HG02973 (cell line): ENCODE data around the gene DDX3X.
A peak's percentile ranks its signal among the peaks of the same experiment; 100 is the strongest.
"Not testable (repeated sequence)": the region's sequence is repeated elsewhere in the genome, so short reads cannot be mapped to it uniquely, and the experiment has no call there.

Experiments
- ATAC-seq: cut with Tn5 transposase; IDR thresholded peaks from one replicate; pipeline ENCODE4 v1.9.1; 2021; ENCODE audit warnings: moderate library complexity; ENCODE audit not compliant: unreplicated experiment

The DDX3X gene

GRCh38 chrX:41333744-41334362 lies at the start of gene DDX3X:
Gene DDX3X, plus strand, starts transcription at chrX:41334162. Its CDS starts 91 bp downstream, at chrX:41334253.
- ATAC-seq, result peak; percentile 43

- not testable (repeated sequence) for ATAC-seq
Measured at GRCh38 chrX:41285928-41286327, 48.0 kb upstream of the DDX3X start.

- ATAC-seq, result no peak
Measured at GRCh38 chrX:41288641-41289040, 45.3 kb upstream of the DDX3X start.

- no peak for ATAC-seq
Measured at GRCh38 chrX:41289095-41289494, 44.9 kb upstream of the DDX3X start.

- ATAC-seq, result no peak
Measured at GRCh38 chrX:41291309-41291708, 42.7 kb upstream of the DDX3X start.

GRCh38 chrX:41293269-41293668 lies 40.7 kb upstream of the DDX3X start:
- ATAC-seq, result no peak

- ATAC-seq, result no peak
Measured at GRCh38 chrX:41300758-41301437, 33.1 kb upstream of the DDX3X start.

GRCh38 chrX:41301438-41301824 lies 32.5 kb upstream of the DDX3X start:
- ATAC-seq, result no peak

- ATAC-seq, result no peak
Measured at GRCh38 chrX:41302370-41302769, 31.6 kb upstream of the DDX3X start.

GRCh38 chrX:41303013-41303412 lies 30.9 kb upstream of the DDX3X start:
- ATAC-seq, result no peak

GRCh38 chrX:41304178-41304577 lies 29.8 kb upstream of the DDX3X start:
- ATAC-seq, result no peak

- no peak for ATAC-seq
Measured at GRCh38 chrX:41308884-41309647, 24.9 kb upstream of the DDX3X start.

GRCh38 chrX:41312786-41313185 lies 21.2 kb upstream of the DDX3X start:
- no peak for ATAC-seq

- ATAC-seq, result no peak
Measured at GRCh38 chrX:41313419-41313818, 20.5 kb upstream of the DDX3X start.

- ATAC-seq, result no peak
Measured at GRCh38 chrX:41314204-41314603, 19.8 kb upstream of the DDX3X start.

GRCh38 chrX:41314881-41315280 lies 19.1 kb upstream of the DDX3X start:
- ATAC-seq, result no peak

GRCh38 chrX:41316266-41316665 lies 17.7 kb upstream of the DDX3X start:
- ATAC-seq, result not testable (repeated sequence)

GRCh38 chrX:41317477-41318208 lies 16.3 kb upstream of the DDX3X start:
- ATAC-seq, result no peak

- ATAC-seq, result no peak
Measured at GRCh38 chrX:41320393-41320792, 13.6 kb upstream of the DDX3X start.

GRCh38 chrX:41322821-41323603 lies 10.9 kb upstream of the DDX3X start:
- ATAC-seq, result no peak

- no peak for ATAC-seq
Measured at GRCh38 chrX:41326431-41326830, 7.5 kb upstream of the DDX3X start.
